Measurements from ENCODE around the gene PLEKHN1. TPM values are rescaled to one million over a fixed set of nuclear protein-coding genes. Genes with fewer than 3 reads are reported as not detected.
A peak's percentile ranks its signal among the peaks of the same experiment; 100 is the strongest.

PLEKHN1 gene
- polyA plus RNA-seq, 1 of the 3 experiments (the other 2 are of a cell fraction), result not detected

GRCh38 chr1:995665-996633 lies 29.7 kb downstream of the PLEKHN1 start:
- no peak for TF ChIP-seq ELF1 (IDR thresholded peaks at IDR 0.05)
- TF ChIP-seq SIN3A (IDR thresholded peaks at IDR 0.05; ENCODE audit: borderline replicate concordance, low read depth, low read length), result no peak
- no peak for TF ChIP-seq USF1 (IDR thresholded peaks at IDR 0.05; ENCODE audit: borderline replicate concordance, low read depth)
- TF ChIP-seq EP300 (IDR thresholded peaks at IDR 0.05; ENCODE audit: borderline replicate concordance in 1 of 2, low read depth in 1 of 2, low read length in 1 of 2), result no peak
- no peak for TF ChIP-seq NFIC (IDR thresholded peaks at IDR 0.05; ENCODE audit: borderline replicate concordance)
- TF ChIP-seq, protein P1, sequence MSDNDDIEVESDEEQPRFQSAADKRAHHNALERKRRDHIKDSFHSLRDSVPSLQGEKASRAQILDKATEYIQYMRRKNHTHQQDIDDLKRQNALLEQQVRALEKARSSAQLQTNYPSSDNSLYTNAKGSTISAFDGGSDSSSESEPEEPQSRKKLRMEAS (IDR thresholded peaks at IDR 0.05; ENCODE audit: low read depth), result no peak
- TF ChIP-seq EZH2phosphoT487 (IDR thresholded peaks at IDR 0.05; ENCODE audit: borderline replicate concordance, low read depth), result no peak
- peak; percentile 19; the same call in 1 of the 2 replicates for TF ChIP-seq GATA2 (CRISPR knock-in tag; IDR thresholded peaks at IDR 0.05)
- POLR2A ChIA-PET, result no interaction called here

DNA sequence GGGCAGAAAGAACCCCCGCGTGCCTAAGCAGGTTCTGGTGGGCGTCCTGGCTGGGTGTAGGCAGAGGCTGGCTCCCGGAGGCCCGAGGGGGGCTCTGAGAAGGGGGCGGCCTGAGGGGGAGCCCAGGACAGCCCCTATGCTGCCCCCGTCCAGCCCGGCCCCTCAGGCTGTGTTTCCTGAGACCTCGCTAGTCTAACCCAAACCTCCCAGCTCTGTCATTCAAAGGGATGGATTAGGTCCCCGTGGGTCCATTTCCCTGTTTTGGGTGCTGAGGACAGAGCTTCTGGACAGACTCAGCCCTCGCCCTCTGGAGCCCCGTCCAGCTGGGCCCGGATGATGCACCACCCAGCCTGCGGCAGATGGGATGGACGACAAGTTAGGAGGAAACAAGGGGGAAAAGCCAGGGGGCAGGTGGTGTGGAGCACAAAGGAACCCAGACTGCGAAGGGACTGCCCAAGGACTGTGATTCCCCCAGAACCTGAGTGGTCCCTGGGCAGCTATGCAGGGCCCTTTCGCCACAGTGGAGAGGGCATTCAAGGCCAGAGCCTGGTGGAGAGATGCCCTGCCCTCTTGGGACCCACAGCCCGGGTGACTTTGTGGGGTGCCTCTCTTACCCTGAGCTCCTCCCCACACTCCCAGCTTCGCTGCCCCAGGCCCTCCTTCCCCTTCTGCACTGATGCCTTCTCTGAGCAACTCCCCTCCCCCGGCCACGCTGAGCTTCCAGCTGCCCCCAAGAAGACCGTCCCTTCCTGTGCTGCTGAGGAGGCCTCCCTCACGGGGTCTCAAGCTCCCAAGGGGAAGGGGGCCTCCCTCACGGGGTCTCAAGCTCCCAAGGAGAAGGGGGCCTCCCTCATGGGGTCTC lies 30.8 kb downstream of the PLEKHN1 start:
- Histone ChIP-seq H3K9me2 (no peaks in the 10 kb centered on the region), H3K27me3 (ENCODE audit: insufficient read depth) (peaks cover 12% of the 10 kb centered on the region; the same call in 1 of the 2 replicates), H3K4me3 (ENCODE audit: low read depth in 2 of 2, low read length in 1 of 2) (no peak overlapping the region), H4K20me1 (ENCODE audit: insufficient read depth) (no peaks in the 10 kb centered on the region), H3K36me3 (replicated peaks in 1 of 2; ENCODE audit: control insufficient read depth in 1 of 2, insufficient read depth in 2 of 2, low read length in 1 of 2) (no peaks in the 10 kb centered on the region), H3F3A (replicated peaks; ENCODE audit: insufficient read depth) (no peaks in the 10 kb centered on the region), H2AFZ (ENCODE audit: low read depth) (no peak overlapping the region), H3K27ac (ENCODE audit: low read depth in 2 of 2, low read length in 1 of 2) (no peak overlapping the region), H3K9me3 (peaks cover under 1% of the 10 kb centered on the region; the same call in 1 of the 2 replicates), H3K4me1 (ENCODE audit: control insufficient read depth in 1 of 2, insufficient read depth in 2 of 2, low read depth in 1 of 2, low read length in 1 of 2) (peaks cover 0 to 11% of the 10 kb centered on the region in 2 experiments; a peak in 1 of 4 replicates), H3K9ac (no peak overlapping the region), H3K79me2 (ENCODE audit: insufficient read depth) (no peaks in the 10 kb centered on the region), H3K4me2 (no peak overlapping the region)
- CTCF ChIA-PET, result interaction anchor here (1.0 to 13.2 kb wide), 6 partner anchors 14 to 67 kb away, joined by 3 to 246 read pairs (median 4); partner anchors contain the start of gene PERM1
- peak; percentile 42 for DNase-seq
- WGBS (ENCODE audit: low lambda C conversion rate), result 20% methylated on average over 9 of the region's 24 CpGs
- TF ChIP-seq RXRA (IDR thresholded peaks at IDR 0.05; ENCODE audit: borderline replicate concordance, low read depth) (no peak), FOXM1 (IDR thresholded peaks at IDR 0.05; ENCODE audit: low read depth) (no peak), CHD2 (IDR thresholded peaks at IDR 0.05; ENCODE audit: low read length, partially characterized antibody) (no peak), ZBTB33 (IDR thresholded peaks at IDR 0.05; ENCODE audit: borderline replicate concordance, low read depth) (no peak)
- TF ChIP-seq, protein P2, sequence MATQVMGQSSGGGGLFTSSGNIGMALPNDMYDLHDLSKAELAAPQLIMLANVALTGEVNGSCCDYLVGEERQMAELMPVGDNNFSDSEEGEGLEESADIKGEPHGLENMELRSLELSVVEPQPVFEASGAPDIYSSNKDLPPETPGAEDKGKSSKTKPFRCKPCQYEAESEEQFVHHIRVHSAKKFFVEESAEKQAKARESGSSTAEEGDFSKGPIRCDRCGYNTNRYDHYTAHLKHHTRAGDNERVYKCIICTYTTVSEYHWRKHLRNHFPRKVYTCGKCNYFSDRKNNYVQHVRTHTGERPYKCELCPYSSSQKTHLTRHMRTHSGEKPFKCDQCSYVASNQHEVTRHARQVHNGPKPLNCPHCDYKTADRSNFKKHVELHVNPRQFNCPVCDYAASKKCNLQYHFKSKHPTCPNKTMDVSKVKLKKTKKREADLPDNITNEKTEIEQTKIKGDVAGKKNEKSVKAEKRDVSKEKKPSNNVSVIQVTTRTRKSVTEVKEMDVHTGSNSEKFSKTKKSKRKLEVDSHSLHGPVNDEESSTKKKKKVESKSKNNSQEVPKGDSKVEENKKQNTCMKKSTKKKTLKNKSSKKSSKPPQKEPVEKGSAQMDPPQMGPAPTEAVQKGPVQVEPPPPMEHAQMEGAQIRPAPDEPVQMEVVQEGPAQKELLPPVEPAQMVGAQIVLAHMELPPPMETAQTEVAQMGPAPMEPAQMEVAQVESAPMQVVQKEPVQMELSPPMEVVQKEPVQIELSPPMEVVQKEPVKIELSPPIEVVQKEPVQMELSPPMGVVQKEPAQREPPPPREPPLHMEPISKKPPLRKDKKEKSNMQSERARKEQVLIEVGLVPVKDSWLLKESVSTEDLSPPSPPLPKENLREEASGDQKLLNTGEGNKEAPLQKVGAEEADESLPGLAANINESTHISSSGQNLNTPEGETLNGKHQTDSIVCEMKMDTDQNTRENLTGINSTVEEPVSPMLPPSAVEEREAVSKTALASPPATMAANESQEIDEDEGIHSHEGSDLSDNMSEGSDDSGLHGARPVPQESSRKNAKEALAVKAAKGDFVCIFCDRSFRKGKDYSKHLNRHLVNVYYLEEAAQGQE (IDR thresholded peaks at IDR 0.05; ENCODE audit: low read depth, low read length), result no peak
- TF ChIP-seq, protein P1 (IDR thresholded peaks at IDR 0.05; ENCODE audit: low read depth), result no peak
- POLR2A ChIA-PET, result no interaction called here

More at GRCh38 chr1:995665-996633, 29.7 kb downstream of the PLEKHN1 start:
- Histone ChIP-seq H3K4me2 (no peak overlapping the region), H3K27ac (ENCODE audit: low read depth in 2 of 2, low read length in 1 of 2) (no peak overlapping the region), H3K79me2 (ENCODE audit: insufficient read depth) (no peaks in the 10 kb centered on the region), H4K20me1 (ENCODE audit: insufficient read depth) (no peaks in the 10 kb centered on the region), H3K4me3 (ENCODE audit: low read depth in 2 of 2, low read length in 1 of 2) (no peak overlapping the region), H3K9me2 (no peaks in the 10 kb centered on the region), H3K4me1 (ENCODE audit: control insufficient read depth in 1 of 2, insufficient read depth in 2 of 2, low read depth in 1 of 2, low read length in 1 of 2) (peaks cover 0 to 10% of the 10 kb centered on the region in 2 experiments; a peak in 1 of 4 replicates), H3K9ac (no peak overlapping the region), H3K9me3 (peaks cover 4% of the 10 kb centered on the region; the same call in 1 of the 2 replicates), H3K36me3 (replicated peaks in 1 of 2; ENCODE audit: control insufficient read depth in 1 of 2, insufficient read depth in 2 of 2, low read length in 1 of 2) (no peaks in the 10 kb centered on the region), H2AFZ (ENCODE audit: low read depth) (no peak overlapping the region), H3K27me3 (ENCODE audit: insufficient read depth) (peaks cover 7% of the 10 kb centered on the region; the same call in 1 of the 2 replicates), H3F3A (replicated peaks; ENCODE audit: insufficient read depth) (no peaks in the 10 kb centered on the region)
- 8% methylated on average over 19 of the region's 30 CpGs for WGBS (ENCODE audit: low lambda C conversion rate)
- CTCF ChIA-PET, result interaction anchor here (1.0 to 13.2 kb wide), 5 partner anchors 13 to 68 kb away, joined by 3 to 246 read pairs (median 5); partner anchors contain the start of gene PERM1
- DNase-seq, result peak; percentile 52

Measured in SK-N-SH (cell line).